HUES6 (cell line): ENCODE measurements around the gene RFPL4AL1.
"Not testable (repeated sequence)": the region's sequence is repeated elsewhere in the genome, so short reads cannot be mapped to it uniquely, and the experiment has no call there.

Experiments used
- H3K27ac ChIP-seq: 2 replicates; pipeline ENCODE4 v1.7.0; 2013; ENCODE audit warnings: low read depth, mild to moderate bottlenecking, low read length, inconsistent platforms
- H3K27me3 ChIP-seq: 2 replicates; pipeline ENCODE4 v1.6.1; 2013; ENCODE audit warnings: low read length; ENCODE audit not compliant: control insufficient read depth, insufficient read depth
- H3K36me3 ChIP-seq: 2 replicates; pipeline ENCODE4 v1.6.1; 2013; ENCODE audit warnings: low read length; ENCODE audit not compliant: control insufficient read depth, insufficient read depth
- H3K4me1 ChIP-seq: 2 replicates; pipeline ENCODE4 v1.6.1; 2013; ENCODE audit warnings: low read length; ENCODE audit not compliant: control insufficient read depth, insufficient read depth
- H3K4me3 ChIP-seq: 2 replicates; pipeline ENCODE4 v1.5.1; 2013; ENCODE audit warnings: low read depth, low read length
- H3K9ac ChIP-seq: one replicate; pipeline ENCODE4 v1.6.1; 2013; ENCODE audit warnings: mild to moderate bottlenecking, low read length
- H3K9me3 ChIP-seq: 2 replicates; pipeline ENCODE4 v1.6.1; 2013; ENCODE audit warnings: low read depth, low read length; ENCODE audit not compliant: control insufficient read depth, insufficient read depth

RFPL4AL1 gene

GRCh38 chr19:55768818-55769217, at the start of gene RFPL4AL1:
Gene RFPL4AL1, plus strand, starts transcription at chr19:55769118. Its CDS starts 2,687 bp downstream, at chr19:55771805.
- not testable (repeated sequence) for H3K4me3 ChIP-seq, H3K27ac ChIP-seq, H3K27me3 ChIP-seq, H3K9ac ChIP-seq, H3K36me3 ChIP-seq, H3K9me3 ChIP-seq, H3K4me1 ChIP-seq

GRCh38 chr19:55720214-55720746, 48.6 kb upstream of the RFPL4AL1 start:
- Histone ChIP-seq H3K4me3 (no peak overlapping the region), H3K27me3 (no peaks in the 10 kb centered on the region), H3K9ac (no peak overlapping the region), H3K36me3 (no peaks in the 10 kb centered on the region), H3K4me1 (peaks cover 9% of the 10 kb centered on the region; the same call in 1 of the 2 replicates), H3K27ac (no peak overlapping the region), H3K9me3 (peaks cover 43% of the 10 kb centered on the region)

GRCh38 chr19:55720801-55721200, 48.1 kb upstream of the RFPL4AL1 start:
- Histone ChIP-seq H3K9ac (no peak overlapping the region), H3K36me3 (no peaks in the 10 kb centered on the region), H3K9me3 (peaks cover 40% of the 10 kb centered on the region), H3K27ac (no peak overlapping the region), H3K4me3 (no peak overlapping the region), H3K4me1 (peaks cover 9% of the 10 kb centered on the region; the same call in 1 of the 2 replicates), H3K27me3 (no peaks in the 10 kb centered on the region)

DNA sequence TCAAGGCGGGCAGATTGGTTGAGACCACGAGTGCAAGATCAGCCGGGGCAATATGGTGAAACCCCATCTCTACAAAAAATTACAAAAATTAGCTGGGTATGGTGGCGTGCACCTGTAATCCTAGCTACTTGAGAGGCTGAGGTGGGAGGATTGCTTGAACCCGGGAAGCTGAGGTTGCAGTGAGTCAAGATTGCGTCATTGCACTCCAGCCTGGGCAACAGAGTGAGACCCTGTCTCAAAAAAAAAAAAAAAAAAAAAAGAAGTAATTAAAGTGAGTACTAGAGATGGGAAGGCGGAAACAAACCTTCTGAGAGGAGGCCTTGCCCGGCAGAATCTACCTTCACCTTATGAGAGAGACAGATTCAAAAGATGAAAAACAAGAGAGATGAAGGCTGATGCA, 45.4 kb upstream of the RFPL4AL1 start:
- no peaks in the 10 kb centered on the region for H3K36me3 ChIP-seq
- H3K27ac ChIP-seq: no peak overlapping the region
- no peak overlapping the region for H3K4me3 ChIP-seq
- H3K9ac ChIP-seq: no peak overlapping the region
- H3K9me3 ChIP-seq: peaks cover 39% of the 10 kb centered on the region
- peaks cover under 1% of the 10 kb centered on the region; the same call in 1 of the 2 replicates for H3K4me1 ChIP-seq
- no peaks in the 10 kb centered on the region for H3K27me3 ChIP-seq

- H3K27me3 ChIP-seq, H3K4me1 ChIP-seq, H3K4me3 ChIP-seq, H3K9ac ChIP-seq, H3K27ac ChIP-seq, H3K36me3 ChIP-seq: not testable (repeated sequence)
- peaks cover 32% of the 10 kb centered on the region; the same call in 1 of the 2 replicates for H3K9me3 ChIP-seq
Observed at GRCh38 chr19:55730378-55730777, 38.5 kb upstream of the RFPL4AL1 start.

DNA sequence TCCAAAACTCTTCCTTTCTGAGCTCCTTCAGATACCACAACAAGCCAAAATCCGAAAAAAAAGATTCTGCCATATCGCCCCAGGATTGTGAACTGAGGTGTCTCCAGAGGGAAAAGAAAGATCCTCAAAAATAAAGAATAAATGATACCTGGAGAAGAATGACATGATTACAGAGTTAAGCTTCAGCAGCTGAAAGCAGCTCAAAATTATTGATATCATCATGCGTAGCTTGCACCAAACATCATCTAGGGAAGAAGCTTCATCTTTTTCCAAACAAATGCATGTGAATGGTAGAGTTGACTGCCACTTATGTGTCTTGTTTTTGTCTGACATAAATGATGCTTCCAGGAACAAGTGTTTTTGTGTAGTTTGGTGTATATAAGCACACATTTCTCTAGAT, 30.6 kb upstream of the RFPL4AL1 start, which contains the start of gene NLRP9:
Gene NLRP9, minus strand, starts transcription at position 101 of the 400 bp plus-strand sequence. Its CDS starts 28 bp downstream, at position 73.
- Histone ChIP-seq H3K27me3 (no peaks in the 10 kb centered on the region; the same call in 1 of the 2 replicates), H3K27ac (no peak within 1 kb of the TSS), H3K9me3 (peaks cover 29% of the 10 kb centered on the region; the same call in 1 of the 2 replicates), H3K4me3 (no peak within 1 kb of the TSS), H3K9ac (no peak within 1 kb of the TSS), H3K4me1 (no peaks in the 10 kb centered on the region), H3K36me3 (no peaks in the 10 kb centered on the region)

DNA sequence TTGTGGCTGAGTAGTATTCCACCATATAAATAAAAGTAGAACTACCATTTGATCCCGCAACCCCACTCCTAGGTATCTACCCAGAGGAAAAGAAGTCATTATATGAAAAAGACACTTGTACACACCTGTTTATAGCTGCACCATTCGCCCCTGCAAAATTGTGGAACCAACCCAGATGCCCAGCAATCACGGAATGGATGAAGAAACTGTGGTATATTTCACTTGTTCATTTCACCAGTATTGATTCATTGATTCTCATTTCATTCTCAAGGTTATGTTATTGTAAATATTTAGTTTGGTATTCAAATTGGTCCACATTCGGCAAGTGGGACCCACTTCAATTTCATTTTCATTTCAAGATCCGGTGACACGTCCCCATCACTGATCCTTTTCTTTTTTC, 18.2 kb upstream of the RFPL4AL1 start:
- H3K27ac ChIP-seq: no peak overlapping the region
- H3K27me3 ChIP-seq: peaks cover 12% of the 10 kb centered on the region; the same call in 1 of the 2 replicates
- H3K9me3 ChIP-seq: peaks cover 38% of the 10 kb centered on the region; the same call in 1 of the 2 replicates
- H3K4me3 ChIP-seq: no peak overlapping the region
- H3K4me1 ChIP-seq: no peaks in the 10 kb centered on the region
- H3K9ac ChIP-seq: no peak overlapping the region
- H3K36me3 ChIP-seq: no peaks in the 10 kb centered on the region

GRCh38 chr19:55753401-55753800, 15.5 kb upstream of the RFPL4AL1 start:
- Histone ChIP-seq H3K36me3 (no peaks in the 10 kb centered on the region), H3K9me3 (peaks cover 27% of the 10 kb centered on the region; the same call in 1 of the 2 replicates), H3K27ac (no peak overlapping the region), H3K27me3 (peaks cover 12% of the 10 kb centered on the region; the same call in 1 of the 2 replicates), H3K9ac (no peak overlapping the region), H3K4me3 (no peak overlapping the region), H3K4me1 (no peaks in the 10 kb centered on the region)

DNA sequence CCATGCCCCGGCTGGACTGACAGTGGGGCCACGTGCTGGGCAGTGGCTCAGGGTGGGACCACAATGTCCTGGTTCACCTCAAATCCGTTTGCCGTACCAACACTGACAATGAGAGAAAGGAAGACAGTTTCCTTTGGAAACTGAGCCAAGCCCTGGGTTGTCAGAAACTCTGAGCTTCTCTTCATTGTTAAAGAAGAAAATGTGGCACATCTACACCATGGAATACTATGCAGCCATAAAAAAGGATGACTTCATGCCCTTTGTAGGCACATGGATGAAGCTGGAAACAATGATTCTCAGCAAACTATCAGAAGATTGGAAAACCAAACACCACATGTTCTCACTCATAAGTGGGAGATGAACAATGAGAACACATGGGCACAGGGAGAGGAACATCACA, 12.1 kb upstream of the RFPL4AL1 start:
- peaks cover 30% of the 10 kb centered on the region; the same call in 1 of the 2 replicates for H3K9me3 ChIP-seq
- not testable (repeated sequence) for H3K9ac ChIP-seq, H3K36me3 ChIP-seq, H3K4me3 ChIP-seq, H3K27ac ChIP-seq, H3K4me1 ChIP-seq
- peaks cover 12% of the 10 kb centered on the region; the same call in 1 of the 2 replicates for H3K27me3 ChIP-seq

DNA sequence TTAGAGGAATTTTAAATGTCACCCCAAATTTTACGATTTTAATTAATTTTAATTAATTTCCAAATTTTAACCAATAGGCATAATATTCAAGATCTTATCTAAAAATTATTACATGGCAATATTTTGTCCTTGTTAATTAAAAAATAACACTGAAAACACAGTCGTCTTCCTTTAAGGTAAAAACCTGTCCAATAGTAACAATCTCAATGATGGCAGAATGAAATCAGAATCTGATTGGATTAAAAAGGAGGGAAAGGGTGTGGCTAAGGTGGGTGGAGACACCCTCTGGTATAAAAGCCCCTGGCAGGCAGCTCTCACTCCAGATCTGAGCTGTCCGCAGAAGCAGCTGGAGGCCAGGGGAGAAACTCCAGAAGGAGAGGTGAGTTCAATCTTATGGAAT, 10.1 kb upstream of the RFPL4AL1 start, which contains the start of gene RFPL4A:
Gene RFPL4A, plus strand, starts transcription at position 301 of the 400 bp plus-strand sequence. CDS start 2,704 bp downstream, outside the sequence.
- not testable (repeated sequence) for H3K36me3 ChIP-seq, H3K27me3 ChIP-seq, H3K4me1 ChIP-seq, H3K9ac ChIP-seq, H3K4me3 ChIP-seq, H3K27ac ChIP-seq
- peaks cover 26% of the 10 kb centered on the region; the same call in 1 of the 2 replicates for H3K9me3 ChIP-seq

DNA sequence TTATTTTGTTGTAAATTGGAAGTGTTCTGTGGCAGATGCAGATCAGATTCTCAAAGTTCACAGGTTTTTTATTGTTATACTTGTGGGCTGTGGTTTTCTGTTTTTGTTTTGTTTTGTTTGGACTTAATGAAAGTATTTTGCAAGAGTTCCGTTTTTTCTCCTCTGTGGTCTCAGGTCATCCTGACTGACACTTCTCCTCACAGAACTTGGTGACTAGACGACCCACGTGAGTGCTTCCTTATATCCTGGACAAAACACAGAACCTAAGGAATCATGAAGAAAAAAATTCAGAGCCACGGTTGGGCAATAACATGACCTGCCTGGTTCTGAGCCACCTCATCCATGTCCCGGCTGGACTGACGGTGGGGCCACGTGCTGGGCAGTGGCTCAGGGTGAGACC, 2.5 kb upstream of the RFPL4AL1 start:
- Histone ChIP-seq H3K4me1 (no peaks in the 10 kb centered on the region), H3K27ac (no peak overlapping the region), H3K36me3 (no peaks in the 10 kb centered on the region), H3K9me3 (peaks cover 9% of the 10 kb centered on the region; the same call in 1 of the 2 replicates), H3K9ac (no peak overlapping the region), H3K27me3 (peaks cover 5% of the 10 kb centered on the region; the same call in 1 of the 2 replicates), H3K4me3 (no peak overlapping the region)
